Activated effector memory CD4-positive, alpha-beta T cell treated with Interleukin-2 at 50 U/mL for 16 hours (primary cell): ENCODE data around the gene PTGDR.

Experiments
- DNase-seq: peaks from one replicate; pipeline ENCODE4 v3.0.0-alpha.2; 2020

PTGDR gene

GRCh38 chr14:52313903-52314594, 46.6 kb downstream of the PTGDR start, which contains the start of gene PTGER2:
TSS of gene PTGER2 (plus strand) at chr14:52314312. CDS start at chr14:52314549, 237 bp downstream.
- peak; percentile 76 for DNase-seq

- DNase-seq = peak; percentile 32
These were observed 47.3 kb downstream of the PTGDR start for GRCh38 chr14:52314595-52315354.

DNA sequence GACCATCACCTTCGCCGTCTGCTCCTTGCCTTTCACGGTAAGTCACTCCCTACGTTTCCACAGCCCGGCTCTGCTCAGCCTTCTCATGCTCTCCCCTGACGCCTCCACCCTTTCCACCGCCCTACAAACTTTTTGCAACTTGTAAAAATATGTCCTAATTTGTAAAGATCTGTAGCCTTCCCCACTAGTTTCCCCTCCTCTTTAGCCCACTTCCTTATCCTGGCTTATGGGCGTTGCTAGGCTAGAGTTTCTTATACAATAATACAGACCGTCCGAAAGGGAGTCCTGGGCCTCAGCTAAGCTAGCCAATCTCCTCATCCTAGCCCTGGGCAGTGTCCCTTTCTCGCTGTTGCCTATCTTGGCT, 47.8 kb downstream of the PTGDR start:
- DNase-seq = no peak

- no peak for DNase-seq
These were observed 50.6 kb downstream of the PTGDR start for GRCh38 chr14:52318062-52318461.

DNA sequence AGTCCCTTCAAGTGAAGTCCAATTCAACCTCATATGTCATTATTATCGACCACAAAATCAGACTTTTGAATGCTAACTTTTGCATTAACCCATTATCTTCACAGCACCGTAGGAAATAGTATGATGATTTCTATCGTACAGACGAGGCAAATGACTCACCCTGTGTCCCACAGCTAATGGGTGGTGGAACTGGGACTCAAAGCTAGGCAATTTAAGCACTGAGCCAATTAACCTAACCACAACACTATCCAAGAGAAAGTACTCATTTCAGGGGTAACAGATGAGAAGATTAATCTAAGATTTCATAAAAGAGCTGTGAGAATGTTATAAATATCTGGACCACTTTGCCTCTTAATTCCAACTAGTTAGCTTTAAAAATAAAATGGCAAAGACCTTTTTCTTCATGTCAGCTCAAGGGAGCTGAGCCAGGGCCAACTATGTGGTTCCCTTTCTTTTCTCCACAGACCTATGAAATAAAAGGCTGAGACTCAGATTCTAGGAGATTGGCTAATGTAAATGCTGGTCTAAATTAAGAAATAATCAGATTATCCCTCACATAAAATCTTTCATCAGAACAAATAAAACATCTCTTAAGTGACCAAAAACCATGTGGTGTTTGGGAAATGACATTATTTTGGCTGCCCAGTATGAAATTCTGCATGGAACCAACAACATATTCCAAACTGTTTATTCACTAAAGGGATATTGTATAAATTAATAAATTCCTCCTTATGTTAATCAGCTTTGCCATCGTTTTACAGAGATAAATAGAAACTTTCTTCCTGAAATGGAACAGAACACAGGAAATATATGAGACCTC, 51.5 kb downstream of the PTGDR start:
- DNase-seq = no peak

DNA sequence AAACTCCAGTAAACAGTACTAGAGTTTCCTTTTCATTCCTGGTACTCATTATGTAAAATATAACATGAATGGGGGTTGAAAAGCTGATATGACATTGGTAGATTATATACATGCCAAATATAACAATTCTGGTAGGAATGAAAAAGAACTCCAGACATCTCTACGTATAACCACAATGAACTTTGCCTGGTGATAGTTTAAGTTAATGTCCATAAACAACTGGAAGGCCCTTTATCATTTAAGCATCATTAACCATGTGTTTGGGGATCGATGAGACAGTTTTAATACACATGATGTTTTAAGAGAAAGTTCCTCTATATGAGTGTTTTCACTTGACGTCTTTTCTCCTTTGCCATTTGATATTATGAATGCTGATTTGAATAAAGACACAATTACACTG, 52.4 kb downstream of the PTGDR start:
- DNase-seq = no peak

- DNase-seq = no peak
These were observed 57.6 kb downstream of the PTGDR start for GRCh38 chr14:52325126-52325525.

DNA sequence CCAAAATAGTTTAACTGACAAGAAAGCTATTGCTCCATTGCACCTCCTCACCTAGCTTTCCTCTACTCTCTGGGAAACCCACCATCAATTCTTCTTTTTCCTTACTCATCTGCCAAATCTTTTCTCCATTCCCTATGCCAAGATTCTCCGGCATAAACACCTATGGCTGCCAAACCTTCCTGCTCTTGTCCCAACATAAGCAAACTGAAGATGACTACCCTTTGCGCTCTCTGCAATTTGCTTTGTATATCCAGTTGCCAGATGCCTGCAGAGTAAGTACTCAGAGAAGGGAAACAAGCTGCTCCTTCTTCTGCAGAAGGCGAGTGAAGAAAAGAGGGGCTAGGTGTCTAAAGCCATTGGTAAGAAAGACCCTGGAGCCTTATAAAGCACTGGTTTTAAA, 58.1 kb downstream of the PTGDR start:
- no peak for DNase-seq
